Heart left ventricle (tissue), 13 donors: Measurements from ENCODE around the gene KCTD6.

Experiments
- CTCF ChIP-seq, 12 donors: fragments of 200-600 bp; sonication (generic) in 4 of 12; IDR thresholded peaks; one replicate each; pipeline versions ENCODE4 v1.5.0 to v1.8.0; 2018 to 2022; ENCODE audit warnings: antibody characterized with exemption in 12 of 12, mild to moderate bottlenecking in 5 of 12
- POLR2A ChIP-seq, 2 donors: fragments of 450-650 bp; IDR thresholded peaks; one replicate each; pipeline ENCODE4 v1.6.1; 2017; ENCODE audit warnings: antibody characterized with exemption in 2 of 2, mild to moderate bottlenecking in 2 of 2, moderate library complexity in 2 of 2
- donor health status: ischemic (EF 13 %, LVEDD 7.1; RV severe dilation, severe dysfunction).
- donor health status: DM: no; HTN: yes; CAD: no.
- donor health status: DM: no; HTN: no; CAD: no.
- donor health status: ischemic (EF 25% LVEDD 6.9; RV normal size, moderate dysfunction).
- donor health status: ischemic (EF 25% LVEDD 5.7; RV mildly dilated, moderate dysfunction).
- donor health status: ischemic (EF 35%, LVEDD 5.7; RV mildly dilated, moderate dysfunction).
- donor health status: nonischemic (EF 11% LVEDD 7.7; RV severe dilation, severe dysfunction).
- donor health status: DM: yes; HTN: yes; CAD: no.
- donor health status: PGD.
- donor health status: ischemic (EF 29% LVEDD 5.4; RV normal size, mild dysfunction).
- donor health status: nonischemic (EF 23%, LVEDD 6.1; RV moderate dilation, normal function).

- TF ChIP-seq POLR2A (IDR thresholded peaks at IDR 0.05), result no peak
- TF ChIP-seq CTCF (IDR thresholded peaks at IDR 0.05), result no peak
These were observed 8.8 kb upstream of the KCTD6 start for GRCh38 chr3:58482917-58483636.
